ENCODE results near the gene GPR62. TPM values are rescaled to one million over a fixed set of nuclear protein-coding genes. Genes with fewer than 3 reads are reported as not detected.

GPR62 gene
- total RNA-seq, 1 experiment from 2014 or later, result not detected

DNA sequence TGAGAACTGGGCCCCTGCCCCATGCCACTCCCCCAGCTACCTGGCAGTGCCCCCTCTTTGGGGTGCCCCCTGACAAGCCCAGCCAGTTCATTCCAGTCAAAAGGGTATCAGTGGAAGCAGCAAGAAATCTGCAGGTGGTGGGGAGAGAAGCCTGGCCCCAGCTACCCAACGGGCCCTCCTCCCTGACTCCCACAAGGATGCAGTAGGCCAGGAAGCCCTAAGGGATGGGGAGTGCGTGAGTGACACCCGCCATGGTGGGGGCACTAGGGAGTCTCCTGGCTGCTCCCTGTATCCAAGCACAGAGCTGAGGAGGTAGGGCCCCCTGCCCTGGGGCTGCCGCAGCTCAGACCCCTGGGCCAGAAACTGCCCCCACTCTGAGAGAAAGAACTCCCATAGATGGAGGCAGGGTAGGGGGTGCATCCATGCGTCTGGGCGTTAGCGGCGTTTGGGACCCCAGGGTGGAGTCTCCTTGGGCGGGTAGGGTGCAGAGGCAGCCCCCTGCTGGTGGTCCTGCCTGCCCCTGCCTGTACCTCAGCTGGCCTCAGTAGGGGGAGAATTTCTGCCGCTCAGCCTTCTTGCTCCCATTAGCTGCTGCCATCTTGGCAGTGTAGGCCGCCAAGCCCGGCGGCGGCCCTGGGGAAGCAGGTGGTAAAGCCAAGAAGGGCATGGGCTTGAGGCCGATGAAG is 2.5 kb downstream of the GPR62 start:
- CTCF ChIA-PET, result no interaction called here
- intact Hi-C loops (cut with micrococcal nuclease; ENCODE audit: unreplicated experiment), result no loop called here
- Histone ChIP-seq H3K4me3 (ENCODE audit: low read depth, low read length) (no peak overlapping the region), H3K9me3 (no peaks in the 10 kb centered on the region), H3K36me3 (ENCODE audit: control insufficient read depth, insufficient read depth, low read length) (no peaks in the 10 kb centered on the region), H3K4me1 (no peaks in the 10 kb centered on the region), H3K27me3 (replicated peaks; ENCODE audit: control insufficient read depth, insufficient read depth, low read length) (no peaks in the 10 kb centered on the region)
- DNase-seq, result no peak
- Mint-ChIP-seq H3K36me3 (ENCODE audit: insufficient read depth, unreplicated experiment) (no peaks in the 10 kb centered on the region), H3K27ac (ENCODE audit: unreplicated experiment) (no peak overlapping the region), H3K4me3 (ENCODE audit: unreplicated experiment) (no peak overlapping the region), H3K9me3 (ENCODE audit: unreplicated experiment) (no peaks in the 10 kb centered on the region), H3K27me3 (ENCODE audit: insufficient read depth, unreplicated experiment) (no peaks in the 10 kb centered on the region), H3K4me1 (ENCODE audit: low read depth, unreplicated experiment) (no peaks in the 10 kb centered on the region)
- TF ChIP-seq, protein P1, sequence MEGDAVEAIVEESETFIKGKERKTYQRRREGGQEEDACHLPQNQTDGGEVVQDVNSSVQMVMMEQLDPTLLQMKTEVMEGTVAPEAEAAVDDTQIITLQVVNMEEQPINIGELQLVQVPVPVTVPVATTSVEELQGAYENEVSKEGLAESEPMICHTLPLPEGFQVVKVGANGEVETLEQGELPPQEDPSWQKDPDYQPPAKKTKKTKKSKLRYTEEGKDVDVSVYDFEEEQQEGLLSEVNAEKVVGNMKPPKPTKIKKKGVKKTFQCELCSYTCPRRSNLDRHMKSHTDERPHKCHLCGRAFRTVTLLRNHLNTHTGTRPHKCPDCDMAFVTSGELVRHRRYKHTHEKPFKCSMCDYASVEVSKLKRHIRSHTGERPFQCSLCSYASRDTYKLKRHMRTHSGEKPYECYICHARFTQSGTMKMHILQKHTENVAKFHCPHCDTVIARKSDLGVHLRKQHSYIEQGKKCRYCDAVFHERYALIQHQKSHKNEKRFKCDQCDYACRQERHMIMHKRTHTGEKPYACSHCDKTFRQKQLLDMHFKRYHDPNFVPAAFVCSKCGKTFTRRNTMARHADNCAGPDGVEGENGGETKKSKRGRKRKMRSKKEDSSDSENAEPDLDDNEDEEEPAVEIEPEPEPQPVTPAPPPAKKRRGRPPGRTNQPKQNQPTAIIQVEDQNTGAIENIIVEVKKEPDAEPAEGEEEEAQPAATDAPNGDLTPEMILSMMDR (IDR thresholded peaks at IDR 0.05; ENCODE audit: insufficient read depth in 1 of 2, low read depth in 1 of 2, low read length in 1 of 2, severe bottlenecking in 1 of 2, unreplicated experiment in 1 of 2), result no peak
- POLR2A ChIA-PET, result no interaction called here
- BruUV-seq (replicated peaks), result no TSS peak

DNA sequence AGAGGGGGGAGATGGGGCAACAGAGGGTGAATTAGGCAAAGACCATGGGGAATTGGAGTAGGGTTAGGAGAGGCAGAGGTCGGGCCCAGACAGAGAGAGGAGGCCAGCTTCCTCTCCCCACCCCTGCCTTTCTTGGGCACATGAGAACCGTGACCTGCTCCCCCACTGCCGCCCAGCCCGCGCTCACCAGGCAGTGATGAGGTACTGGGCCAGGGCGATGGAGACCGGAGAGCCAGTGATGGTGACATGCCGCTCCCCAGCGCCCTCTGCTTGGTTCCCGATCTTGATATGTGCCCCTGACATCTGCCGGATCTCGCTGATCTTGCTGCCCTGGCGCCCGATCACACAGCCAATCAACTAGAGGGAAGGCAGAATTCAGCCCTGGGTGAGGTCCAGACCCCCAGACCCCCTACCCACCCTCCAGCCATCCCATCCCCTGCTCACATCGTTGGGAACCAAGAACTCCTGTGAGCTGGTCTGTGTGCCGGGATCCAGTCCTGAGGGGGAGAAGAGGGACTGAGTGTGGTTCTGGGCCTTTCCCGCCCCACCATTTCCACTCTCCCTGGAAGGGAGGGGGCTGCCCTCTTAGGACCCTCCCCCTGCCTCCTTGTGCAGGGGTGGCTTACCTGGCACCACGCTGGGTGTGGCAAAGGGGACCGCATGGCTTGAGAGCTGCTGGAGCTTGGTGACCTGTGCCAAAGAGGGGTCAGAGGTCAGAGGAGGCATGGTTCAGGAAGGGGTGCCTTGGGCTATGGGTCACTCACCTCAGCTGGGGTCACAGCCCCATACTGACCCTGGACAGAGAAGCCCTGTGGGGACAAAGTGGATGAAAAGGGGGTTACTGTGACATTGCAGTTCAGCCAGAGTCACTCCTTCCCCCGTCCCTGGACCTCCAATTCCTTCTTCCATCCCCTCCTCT is 3.7 kb downstream of the GPR62 start:
- intact Hi-C loops (cut with micrococcal nuclease; ENCODE audit: unreplicated experiment), result no loop called here
- H3K4me1 Mint-ChIP-seq (ENCODE audit: low read depth, unreplicated experiment), result no peaks in the 10 kb centered on the region
- Histone ChIP-seq H3K9me3 (no peaks in the 10 kb centered on the region), H3K4me3 (ENCODE audit: low read depth, low read length) (no peak overlapping the region), H3K27me3 (replicated peaks; ENCODE audit: control insufficient read depth, insufficient read depth, low read length) (no peaks in the 10 kb centered on the region), H3K36me3 (ENCODE audit: control insufficient read depth, insufficient read depth, low read length) (no peaks in the 10 kb centered on the region), H3K4me1 (no peaks in the 10 kb centered on the region)
- H3K36me3 Mint-ChIP-seq (ENCODE audit: insufficient read depth, unreplicated experiment), result no peaks in the 10 kb centered on the region
- no peaks in the 10 kb centered on the region for H3K9me3 Mint-ChIP-seq (ENCODE audit: unreplicated experiment)
- no peak overlapping the region for H3K4me3 Mint-ChIP-seq (ENCODE audit: unreplicated experiment)
- no TSS peak for BruUV-seq (replicated peaks)
- DNase-seq, result no peak
- TF ChIP-seq, protein P1 (IDR thresholded peaks at IDR 0.05; ENCODE audit: insufficient read depth in 1 of 2, low read depth in 1 of 2, low read length in 1 of 2, severe bottlenecking in 1 of 2, unreplicated experiment in 1 of 2), result no peak
- no peak overlapping the region for H3K27ac Mint-ChIP-seq (ENCODE audit: unreplicated experiment)
- no peaks in the 10 kb centered on the region for H3K27me3 Mint-ChIP-seq (ENCODE audit: insufficient read depth, unreplicated experiment)
- ChIA-PET CTCF (no interaction called here), POLR2A (no interaction called here)

DNA sequence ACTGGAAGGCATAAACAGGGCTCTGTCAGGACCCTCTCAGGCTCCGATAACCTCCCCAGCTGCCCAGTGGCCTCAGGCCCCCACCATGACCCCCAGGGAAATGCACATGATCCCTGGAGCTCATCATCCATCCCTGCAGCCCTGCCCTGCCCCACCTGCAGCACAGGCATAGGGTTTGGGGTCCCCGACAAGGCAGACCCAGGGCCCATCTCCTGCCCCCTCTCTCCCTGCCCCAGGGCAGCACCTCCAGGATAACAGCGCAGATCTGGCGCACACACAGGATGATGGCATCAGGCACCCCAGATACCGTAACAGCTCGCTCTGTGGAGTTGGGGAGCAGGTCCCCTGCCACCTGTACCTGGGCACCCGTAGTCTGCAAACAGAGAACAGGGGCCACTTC is 4.5 kb downstream of the GPR62 start:
- no peaks in the 10 kb centered on the region for H3K4me1 ChIP-seq
- H3K27me3 Mint-ChIP-seq (ENCODE audit: insufficient read depth, unreplicated experiment), result no peaks in the 10 kb centered on the region
- intact Hi-C loops (cut with micrococcal nuclease; ENCODE audit: unreplicated experiment), result no loop called here
- H3K27me3 ChIP-seq (replicated peaks; ENCODE audit: control insufficient read depth, insufficient read depth, low read length), result no peaks in the 10 kb centered on the region
- POLR2A ChIA-PET, result no interaction called here
- H3K36me3 ChIP-seq (ENCODE audit: control insufficient read depth, insufficient read depth, low read length), result no peaks in the 10 kb centered on the region
- no peak overlapping the region for H3K27ac Mint-ChIP-seq (ENCODE audit: unreplicated experiment)
- no peaks in the 10 kb centered on the region for H3K4me1 Mint-ChIP-seq (ENCODE audit: low read depth, unreplicated experiment)
- TF ChIP-seq, protein P1 (IDR thresholded peaks at IDR 0.05; ENCODE audit: insufficient read depth in 1 of 2, low read depth in 1 of 2, low read length in 1 of 2, severe bottlenecking in 1 of 2, unreplicated experiment in 1 of 2), result no peak
- CTCF ChIA-PET, result no interaction called here
- no TSS peak for BruUV-seq (replicated peaks)
- H3K36me3 Mint-ChIP-seq (ENCODE audit: insufficient read depth, unreplicated experiment), result peaks cover 1% of the 10 kb centered on the region
- DNase-seq, result no peak
- H3K9me3 Mint-ChIP-seq (ENCODE audit: unreplicated experiment), result no peaks in the 10 kb centered on the region
- H3K9me3 ChIP-seq, result no peaks in the 10 kb centered on the region
- no peak overlapping the region for H3K4me3 Mint-ChIP-seq (ENCODE audit: unreplicated experiment)
- H3K4me3 ChIP-seq (ENCODE audit: low read depth, low read length), result no peak overlapping the region

All from Caco-2 (cell line).